DMS153 treated with DMSO at 0.1 percent for 48 hours (cell line): ENCODE measurements around the gene DPPA3.
"Not testable (repeated sequence)": the region's sequence is repeated elsewhere in the genome, so short reads cannot be mapped to it uniquely, and the experiment has no call there.

Experiments used
- DNase-seq: peaks from one replicate; lab custom pipeline; 2025; ENCODE audit not compliant: unreplicated experiment; lab: John Stamatoyannopoulos, UW

DPPA3 gene

DNA sequence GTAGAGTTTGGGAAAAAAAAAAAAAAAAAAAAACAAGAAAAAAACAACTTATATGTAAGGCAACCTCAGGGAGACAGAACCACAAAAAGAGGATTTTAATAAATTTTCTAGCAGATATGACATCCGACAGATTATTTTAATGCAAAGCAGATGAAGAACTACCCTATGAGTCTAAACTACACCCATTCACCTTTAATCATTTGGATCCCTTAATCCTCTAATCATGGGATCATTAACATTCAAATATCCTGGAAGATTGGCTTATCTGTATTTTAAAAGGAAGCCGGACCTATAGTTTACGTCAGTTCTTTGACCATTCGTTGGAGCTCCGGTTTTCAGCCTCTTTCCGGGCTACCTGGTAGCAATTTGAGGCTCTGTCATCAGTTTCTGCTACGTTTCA lies at the start of gene DPPA3:
DPPA3 (plus strand) TSS at position 301 of the 400 bp plus-strand sequence. CDS start 138 bp downstream, outside the sequence.
- DNase-seq, result no peak

DNA sequence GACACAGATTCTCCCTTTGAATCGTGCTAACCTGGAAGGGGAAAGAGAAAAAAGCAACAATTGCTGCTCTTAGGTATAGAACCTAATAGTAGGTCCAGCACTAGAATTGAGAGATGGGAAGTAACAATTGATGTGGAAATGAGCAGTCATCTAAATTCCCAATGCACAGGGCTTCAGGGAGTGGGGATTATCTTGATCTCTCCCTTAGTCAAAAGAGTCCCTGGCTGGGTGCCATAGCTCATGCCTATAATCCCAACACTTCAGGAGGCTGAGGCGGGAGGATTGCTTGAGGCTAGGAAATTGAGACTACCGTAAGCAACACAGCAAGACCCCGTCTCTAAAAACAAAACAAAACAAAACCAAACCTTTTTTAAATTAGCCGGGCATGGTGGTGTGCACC lies 49.5 kb upstream of the DPPA3 start:
- DNase-seq, result no peak

DNA sequence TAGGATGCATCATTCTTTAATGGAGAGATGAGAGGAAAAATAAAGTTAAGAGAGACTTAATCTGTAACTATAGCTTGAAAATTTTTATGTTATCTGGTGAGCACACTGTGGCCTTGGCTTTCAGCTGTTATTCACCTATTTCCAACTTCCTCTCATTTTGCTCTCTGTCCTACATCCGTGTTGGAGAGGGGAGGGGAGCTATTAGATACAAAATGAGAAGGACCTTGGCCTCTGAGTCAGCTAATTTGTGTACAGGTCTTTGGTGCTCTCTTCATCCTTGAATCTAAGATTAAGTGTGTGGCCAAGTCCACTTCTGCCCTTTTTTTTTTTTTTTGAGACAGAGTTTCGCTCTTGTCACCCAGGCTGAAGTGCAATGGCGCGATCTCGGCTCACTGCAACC lies 44.6 kb upstream of the DPPA3 start:
- DNase-seq, result no peak

DNA sequence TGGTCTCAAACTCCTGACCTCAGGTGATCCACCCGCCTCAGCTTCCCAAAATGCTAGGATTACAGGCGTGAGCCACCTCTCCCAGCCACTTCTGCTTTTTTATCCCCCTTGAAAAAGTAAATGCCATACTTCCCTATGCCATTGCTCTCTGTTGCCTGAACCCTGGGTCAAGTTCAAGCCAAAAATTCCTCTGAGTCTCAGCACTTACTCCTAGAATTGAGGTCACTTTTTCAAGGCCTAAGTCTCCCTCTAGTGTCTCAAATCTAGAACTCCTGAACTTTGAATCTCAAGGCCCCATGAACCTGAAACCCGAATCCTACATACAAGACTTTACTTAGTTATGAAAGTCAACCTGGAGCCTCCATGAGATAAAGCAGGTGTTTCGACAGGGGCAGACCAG lies 44.1 kb upstream of the DPPA3 start:
- no peak for DNase-seq

DNA sequence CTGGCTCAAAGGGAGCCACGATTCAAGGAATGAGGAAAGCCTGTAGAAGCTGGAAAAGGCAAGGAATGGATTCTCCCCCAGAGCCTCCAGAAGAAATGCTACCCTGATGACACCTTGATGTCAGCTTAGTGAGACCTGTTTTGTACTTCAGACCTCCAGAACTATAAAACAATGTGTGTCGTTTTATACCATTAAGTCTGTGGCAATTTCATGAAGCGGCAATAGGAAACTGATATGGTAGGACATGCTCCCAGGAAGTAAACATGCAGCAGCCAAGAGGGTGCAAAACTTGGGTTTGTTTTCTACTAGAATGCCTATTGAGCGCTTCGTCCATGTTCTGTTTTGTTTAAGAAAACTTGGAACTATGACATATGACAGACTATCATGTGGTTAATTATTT lies 43.1 kb upstream of the DPPA3 start:
- no peak for DNase-seq

DNA sequence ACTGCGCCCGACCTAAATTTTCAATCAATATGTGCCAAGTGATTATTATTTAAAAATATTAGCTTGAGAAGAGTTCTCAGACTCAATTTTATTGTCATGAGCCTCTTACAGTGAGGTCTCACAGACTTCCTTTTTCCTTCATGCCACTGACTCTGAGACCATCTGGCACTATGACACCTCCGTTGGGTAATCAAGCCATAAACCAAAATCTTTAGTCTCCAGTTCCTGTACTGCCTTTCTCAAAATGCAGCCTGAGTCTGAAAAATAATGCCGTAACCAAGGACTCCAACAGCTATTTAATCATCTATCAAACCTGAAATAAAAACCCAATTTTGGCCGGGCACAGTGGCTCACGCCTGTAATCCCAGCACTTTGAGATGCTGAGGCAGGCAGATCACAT lies 35.8 kb upstream of the DPPA3 start:
- not testable (repeated sequence) for DNase-seq

DNA sequence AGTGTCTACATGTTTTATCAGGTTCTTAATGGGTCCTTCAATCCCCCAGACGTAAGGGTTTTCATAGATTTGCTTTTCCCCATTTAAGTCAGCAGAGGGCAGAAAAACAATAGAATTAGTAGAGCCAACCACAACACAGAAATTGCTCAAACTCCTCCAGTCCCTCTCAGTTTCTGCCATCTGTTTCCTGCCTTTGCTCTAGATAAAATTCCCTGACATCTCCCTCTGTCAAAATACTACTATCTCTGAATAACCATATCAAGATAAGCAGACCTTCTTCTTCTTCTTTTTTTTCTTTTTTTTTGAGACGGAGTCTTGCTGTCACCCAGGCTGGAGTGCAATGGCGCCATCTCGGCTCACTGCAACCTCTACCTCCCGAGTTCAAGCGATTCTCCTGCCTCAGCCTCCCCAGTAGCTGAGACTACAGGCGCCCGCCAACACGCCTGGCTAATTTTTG lies 33.8 kb upstream of the DPPA3 start:
- not testable (repeated sequence) for DNase-seq

DNA sequence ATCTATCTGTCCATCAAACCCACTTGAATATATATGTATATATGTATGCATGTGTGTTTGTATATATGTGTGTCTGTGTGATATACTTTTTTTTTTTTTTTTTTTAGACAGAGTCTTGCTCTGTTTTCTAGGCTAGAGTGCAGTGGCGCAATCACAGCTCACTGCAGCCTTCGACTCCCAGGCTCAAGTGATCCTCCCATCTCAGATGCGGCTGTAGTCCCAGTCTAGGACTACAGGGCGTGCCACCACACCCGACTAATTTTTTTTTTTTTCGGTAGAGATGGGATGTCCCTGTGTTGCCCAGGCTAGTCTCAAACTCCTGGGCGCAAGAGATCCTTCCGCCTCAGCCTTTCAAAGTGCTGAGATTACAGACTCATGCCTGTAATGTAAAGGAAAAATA lies 32.5 kb upstream of the DPPA3 start:
- DNase-seq, result no peak

DNA sequence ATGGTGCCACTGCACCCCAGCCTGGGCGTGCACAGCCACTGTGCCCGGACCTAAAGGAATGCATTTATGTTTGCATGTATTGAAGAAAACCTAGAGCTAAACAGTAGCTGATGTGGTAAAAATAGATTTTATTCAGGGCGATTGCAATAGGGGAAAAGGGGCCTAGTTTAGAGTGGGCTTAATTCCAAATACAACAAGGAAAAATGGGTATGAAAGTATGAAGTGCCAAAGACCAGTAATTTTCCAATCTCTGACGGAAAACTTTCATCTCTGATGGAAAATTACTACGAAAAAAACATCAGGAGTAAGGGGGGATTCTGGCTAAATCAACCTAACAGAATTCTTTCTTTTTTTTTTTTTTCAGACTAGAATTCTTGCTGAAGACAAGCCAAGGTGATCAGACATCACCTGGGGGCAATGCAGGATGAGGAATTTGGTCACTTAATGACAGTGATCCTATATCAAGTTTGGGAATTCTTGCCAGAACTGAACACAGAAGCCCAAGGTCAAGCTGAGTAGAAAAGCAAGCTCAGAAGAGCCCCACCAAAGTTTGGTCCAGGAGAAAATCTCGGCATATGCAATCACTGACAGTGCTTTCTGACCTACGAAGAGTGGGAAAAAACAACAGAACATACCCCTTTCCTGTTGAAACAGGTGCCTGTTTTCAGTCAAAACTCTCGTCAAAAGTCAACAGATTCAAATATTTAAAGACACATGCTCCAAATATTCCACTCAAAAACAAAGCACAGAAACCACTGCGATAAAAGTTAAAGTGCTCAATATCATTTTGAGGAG lies 31.8 kb upstream of the DPPA3 start:
- no peak for DNase-seq

DNA sequence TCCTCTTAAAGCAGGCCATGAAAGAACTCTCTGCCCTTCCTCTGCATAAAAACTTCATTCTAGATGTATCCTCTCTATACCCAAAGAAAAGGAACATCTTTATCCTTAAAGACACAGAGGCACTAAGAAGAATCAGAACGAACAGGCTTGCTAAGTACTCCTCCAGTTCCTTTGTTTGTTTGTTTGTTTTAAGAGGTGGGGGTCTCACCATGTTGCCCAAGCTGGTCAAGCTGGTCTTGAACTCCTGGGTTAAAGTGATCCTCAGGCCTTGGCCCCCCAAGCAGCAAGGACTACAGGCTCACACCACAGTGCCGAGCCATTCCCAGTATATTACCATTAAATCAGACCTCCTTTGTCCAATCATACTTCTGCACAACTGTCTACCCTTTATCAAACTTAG lies 29.7 kb upstream of the DPPA3 start:
- DNase-seq, result no peak

DNA sequence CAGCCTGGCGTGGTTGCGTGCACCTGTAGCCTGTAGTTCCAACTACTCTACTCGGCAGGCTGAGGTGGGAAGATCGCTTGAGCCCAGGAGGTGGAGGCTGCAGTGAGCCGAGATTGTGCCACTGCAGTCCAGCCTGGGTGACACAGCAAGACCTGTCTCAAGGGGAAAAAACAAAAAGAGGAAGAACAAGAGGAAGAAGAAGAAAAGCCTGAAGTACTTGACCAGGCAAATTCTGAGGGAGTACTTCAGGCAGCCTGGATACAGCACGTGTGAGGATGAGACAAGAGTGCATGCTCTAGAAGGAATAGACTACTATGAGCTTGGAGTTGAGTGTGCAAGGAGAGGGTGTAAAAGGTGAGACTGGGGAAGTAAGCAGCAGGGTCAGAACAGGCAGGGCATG lies 17.4 kb upstream of the DPPA3 start:
- DNase-seq, result no peak

DNA sequence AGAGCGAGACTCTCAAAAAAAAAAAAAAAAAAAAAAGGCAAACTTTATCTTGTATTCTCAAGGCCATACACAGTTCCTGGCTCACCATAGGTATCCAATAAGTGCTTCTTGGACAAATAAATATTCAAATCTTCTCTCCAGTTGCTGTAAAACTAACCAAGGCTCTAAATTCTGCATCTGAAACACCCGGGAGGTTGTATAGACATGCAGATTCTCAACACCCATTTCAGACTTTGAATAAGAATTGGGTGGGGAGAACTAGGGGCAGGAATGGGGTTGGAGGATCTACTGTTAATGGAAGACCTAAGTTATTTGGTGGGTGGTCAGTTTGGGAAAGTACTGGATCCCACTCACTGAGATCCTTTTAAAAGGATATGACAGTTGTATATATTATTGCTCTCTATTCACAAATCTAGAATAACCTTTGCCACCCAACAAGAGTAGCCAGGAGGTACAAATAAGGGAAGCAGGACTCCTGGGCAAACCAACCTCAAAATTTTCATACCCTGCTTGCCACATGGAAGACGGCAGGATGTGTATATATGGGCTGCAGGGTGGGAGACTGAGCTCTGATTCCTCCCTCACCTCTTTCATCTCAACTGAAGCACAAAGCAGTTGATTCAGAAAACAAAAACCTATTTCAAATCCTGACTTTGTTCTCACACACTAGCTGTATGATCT lies 16.5 kb upstream of the DPPA3 start:
- no peak for DNase-seq

DNA sequence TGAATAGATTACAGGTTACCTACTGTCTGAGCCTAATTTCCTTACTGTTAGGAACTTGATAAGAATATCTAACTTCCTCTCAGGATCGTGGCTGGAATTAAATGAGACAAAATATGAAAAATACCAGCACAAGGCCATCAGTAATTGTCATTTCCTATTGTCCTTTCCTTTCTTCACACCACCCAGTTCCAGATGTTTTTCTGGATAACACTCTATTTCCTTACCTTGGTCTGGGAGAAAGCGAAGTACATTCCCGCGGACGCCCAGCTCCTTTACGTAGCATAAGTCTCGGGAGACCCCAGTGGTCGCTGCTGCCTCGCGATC lies 16.0 kb upstream of the DPPA3 start:
- DNase-seq, result no peak

DNA sequence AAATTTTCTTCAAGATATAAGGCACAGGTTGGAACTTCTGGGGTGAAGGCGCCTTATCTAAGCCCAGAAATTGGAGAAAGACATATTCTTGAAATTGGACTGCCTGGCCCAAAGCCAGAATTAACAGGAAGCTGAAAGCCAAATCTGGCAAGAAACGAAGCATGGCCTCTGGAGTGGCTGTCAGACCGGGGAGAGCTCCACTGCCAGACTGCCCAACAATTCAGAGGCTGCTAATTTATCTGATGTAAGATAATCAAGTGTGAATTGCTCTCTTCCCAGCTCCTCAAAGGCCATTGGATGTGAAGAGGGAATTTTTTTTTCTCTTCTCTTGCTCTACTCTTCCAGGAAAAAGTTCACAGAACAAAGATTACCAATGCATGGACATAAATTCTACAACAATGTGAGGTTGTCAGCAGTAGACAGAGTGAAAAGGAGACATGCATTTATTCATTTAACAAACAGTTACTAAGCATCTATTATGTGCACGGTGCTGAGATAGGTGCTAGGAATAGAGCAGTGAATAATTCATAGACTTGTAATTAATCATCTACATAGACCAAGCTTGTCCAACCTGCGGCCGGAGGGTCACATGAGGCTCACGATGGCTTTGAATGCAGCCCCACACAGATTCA lies 15.6 kb upstream of the DPPA3 start, which contains the start of gene GDF3:
GDF3 (minus strand) TSS at position 210 of the 632 bp plus-strand sequence; CDS start at position 163, 47 bp downstream.
- no peak for DNase-seq

DNA sequence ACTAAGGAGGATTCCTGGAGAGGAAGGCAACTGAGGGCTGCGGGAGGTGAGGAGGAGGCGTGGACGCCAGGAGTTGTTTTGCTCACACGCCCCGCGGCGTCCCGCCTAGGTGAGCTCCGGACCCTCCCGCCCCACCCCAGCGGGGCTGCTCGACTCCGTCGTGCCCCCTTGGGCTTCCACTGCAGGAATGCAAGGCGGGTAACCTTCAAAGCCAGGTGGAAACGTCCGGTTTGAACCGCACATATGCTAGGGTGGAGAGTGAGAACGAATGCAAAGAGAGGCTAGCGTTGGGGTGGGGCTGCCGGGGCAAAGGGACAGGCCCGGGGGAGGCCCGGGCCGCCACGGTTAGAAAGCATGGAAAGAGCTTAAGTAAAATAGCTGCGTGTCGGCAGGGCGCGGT lies 5.4 kb upstream of the DPPA3 start:
- no peak for DNase-seq

DNA sequence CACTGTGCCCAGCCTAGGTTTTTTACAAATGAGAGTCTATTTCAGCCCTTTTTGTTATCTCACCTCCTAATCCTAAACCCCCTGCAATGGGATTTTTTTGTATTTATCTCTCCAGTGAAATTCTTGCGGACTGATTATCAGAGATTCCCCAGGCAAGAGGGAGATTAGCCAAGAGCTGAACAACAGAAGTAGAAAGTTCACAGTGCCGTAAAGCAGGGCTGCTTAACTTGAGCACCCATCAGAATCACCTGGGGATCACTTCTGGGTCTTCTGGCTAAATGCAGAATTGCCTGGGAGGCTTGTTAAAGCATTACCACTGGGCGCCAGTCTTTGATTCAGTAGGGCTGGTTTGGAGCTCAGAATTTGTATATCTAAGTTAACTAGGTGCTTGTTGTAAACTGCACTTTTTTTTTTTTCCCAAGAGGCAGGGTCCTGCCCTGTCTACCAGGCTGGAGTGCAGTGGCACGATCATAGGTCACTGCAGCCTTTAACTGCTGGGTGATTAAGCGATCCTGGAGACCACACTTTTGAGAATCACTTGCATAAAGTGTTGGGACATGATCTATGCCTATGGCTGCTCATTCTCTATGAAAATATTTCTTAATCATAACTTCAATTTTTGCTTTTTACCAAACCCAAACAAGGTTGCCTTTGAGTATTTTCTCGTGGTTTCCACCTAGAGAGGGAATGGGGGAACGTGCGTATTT lies 1.1 kb upstream of the DPPA3 start:
- DNase-seq, result no peak

DNA sequence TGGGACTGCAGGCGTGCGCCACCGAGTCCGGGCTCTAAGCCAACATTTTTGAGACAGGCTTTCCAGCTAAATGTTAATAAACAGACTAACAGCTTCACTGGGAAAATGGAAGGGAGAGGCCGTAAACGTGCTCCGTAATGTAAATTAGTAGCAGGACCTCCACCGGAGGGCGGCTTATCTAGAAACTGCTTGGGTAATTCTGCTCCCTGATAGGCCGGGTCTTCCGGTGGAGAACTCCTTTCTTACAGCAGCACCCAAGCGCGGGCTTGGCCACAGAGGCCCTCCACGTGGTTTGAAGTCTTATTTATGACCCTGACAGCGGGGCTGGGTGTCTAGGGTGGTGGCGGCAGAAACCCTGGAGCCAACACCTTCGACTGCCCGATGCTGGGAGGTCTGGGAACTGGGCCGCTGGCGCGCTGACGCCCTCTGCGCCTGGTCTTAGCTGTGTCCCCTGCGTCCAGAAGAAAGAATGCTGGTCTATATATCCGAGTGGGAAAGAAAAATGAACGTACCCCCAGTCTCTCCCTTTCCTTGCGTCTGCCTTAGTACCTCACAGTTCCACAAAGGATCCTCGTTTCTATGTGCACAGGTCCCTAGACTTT lies 1.7 kb downstream of the DPPA3 start:
- DNase-seq, result no peak

DNA sequence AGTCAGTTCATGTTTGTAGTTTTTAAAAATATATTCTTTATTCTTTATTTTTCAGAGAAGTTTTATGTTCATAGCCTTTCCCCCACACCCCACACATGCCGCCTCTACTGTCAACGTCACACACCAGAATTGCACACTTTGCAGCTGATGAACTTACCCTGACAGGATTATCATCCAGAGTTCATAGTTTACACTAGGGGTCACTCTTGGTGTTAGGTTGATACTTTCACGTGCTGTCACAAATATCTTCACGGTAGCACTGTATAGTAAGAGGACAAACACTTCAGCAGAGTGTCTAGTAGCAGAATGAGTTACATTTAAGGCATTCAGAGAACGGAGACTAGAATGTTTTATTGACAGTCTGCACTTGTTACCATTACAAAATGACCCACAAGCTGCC lies 5.1 kb downstream of the DPPA3 start:
- DNase-seq, result no peak

DNA sequence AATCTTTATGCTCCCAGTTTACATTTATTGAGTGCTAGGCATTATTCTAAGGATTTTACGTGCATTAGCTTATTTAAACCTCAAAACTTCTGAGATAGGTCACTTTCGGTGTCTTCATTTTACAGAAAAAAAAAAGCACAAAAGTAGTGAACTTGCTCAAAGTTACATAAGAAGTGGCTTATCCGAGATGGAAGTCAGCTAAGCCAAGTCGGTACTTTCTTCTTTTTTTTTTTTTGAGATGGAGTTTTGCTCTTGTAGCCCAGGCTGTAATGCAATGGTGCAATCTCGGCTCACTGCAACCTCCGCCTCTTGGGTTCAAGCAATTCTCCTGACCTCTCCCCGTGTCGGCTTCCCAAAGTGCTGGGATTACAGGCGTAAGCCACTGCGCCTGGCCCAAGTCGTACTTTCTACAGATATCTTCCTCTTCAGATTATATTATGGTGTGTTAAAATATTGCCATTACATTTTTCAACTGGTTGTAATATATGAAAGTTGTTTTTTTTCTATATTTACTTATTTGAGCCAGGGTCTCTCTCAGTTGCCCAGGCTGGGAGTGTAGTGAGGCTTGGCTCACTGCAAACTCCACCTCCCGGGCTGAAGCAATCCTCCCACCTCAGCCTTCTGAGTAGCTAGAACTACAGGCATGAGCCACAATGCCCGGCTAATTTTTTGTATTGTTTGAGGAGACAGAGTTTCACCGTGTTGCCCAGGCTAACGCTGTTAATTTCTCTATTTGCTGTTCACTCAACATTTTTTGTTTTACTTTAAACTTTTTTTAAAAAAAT lies 8.9 kb downstream of the DPPA3 start:
- no peak for DNase-seq

DNA sequence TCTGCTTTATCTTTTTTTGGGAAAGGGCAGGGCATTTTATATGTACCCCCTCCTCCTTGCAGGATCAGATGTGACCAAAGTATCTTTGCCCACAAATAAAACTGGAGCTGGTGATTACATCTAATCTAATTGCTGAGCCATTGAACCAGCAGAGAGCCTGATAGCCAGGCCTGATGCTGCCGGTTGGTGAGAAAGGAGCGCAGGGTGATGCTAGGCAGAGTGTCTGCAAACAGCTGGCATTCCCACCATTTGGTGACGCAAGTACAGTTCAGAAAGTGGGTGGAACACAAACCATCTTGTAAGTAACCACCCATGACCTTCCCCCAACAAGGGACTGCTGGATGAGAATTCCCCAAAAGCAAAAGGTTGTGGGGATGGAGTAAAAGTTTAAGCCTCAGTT lies 12.7 kb downstream of the DPPA3 start:
- DNase-seq, result no peak
